Tongue (tissue), 2 donors: ENCODE measurements around the gene DDX51. TPM values are rescaled to one million over a fixed set of nuclear protein-coding genes. Genes with fewer than 3 reads are reported as not detected.
"Not testable (repeated sequence)": the region's sequence is repeated elsewhere in the genome, so short reads cannot be mapped to it uniquely, and the experiment has no call there.

Experiments used
- DNase-seq: peaks from one replicate; pipeline ENCODE4 v3.0.0-alpha.2; 2015
- total RNA-seq: library from RNA; depleted of rRNA; stranded (reverse); fragments of >200 nt; gene quantifications from one replicate; pipeline ENCODE4 v1.2.3, GENCODE V29; 2014

The DDX51 gene
- total RNA-seq, 1 donor from 2014 or later = 6.9 TPM

GRCh38 chr12:132153501-132154340 lies 9.6 kb upstream of the DDX51 start:
- peak; percentile 89 for DNase-seq

GRCh38 chr12:132152953-132153352 lies 8.8 kb upstream of the DDX51 start:
- no peak for DNase-seq

- DNase-seq = no peak
Observed at GRCh38 chr12:132152411-132152821, 8.3 kb upstream of the DDX51 start.

- no peak for DNase-seq
Observed at GRCh38 chr12:132151766-132152410, 7.8 kb upstream of the DDX51 start.

GRCh38 chr12:132151145-132151765 lies 7.1 kb upstream of the DDX51 start:
- no peak for DNase-seq

GRCh38 chr12:132150780-132151144 lies 6.6 kb upstream of the DDX51 start:
- DNase-seq = no peak

- DNase-seq = not testable (repeated sequence)
Observed at GRCh38 chr12:132149526-132149925, 5.4 kb upstream of the DDX51 start.

- DNase-seq = no peak
Observed at GRCh38 chr12:132148368-132149045, 4.4 kb upstream of the DDX51 start.

GRCh38 chr12:132147423-132148367 lies 3.6 kb upstream of the DDX51 start:
- no peak for DNase-seq

- no peak for DNase-seq
Observed at GRCh38 chr12:132146772-132147422, 2.8 kb upstream of the DDX51 start.

GRCh38 chr12:132146098-132146497 lies 2.0 kb upstream of the DDX51 start:
- DNase-seq = no peak

- DNase-seq = no peak
Observed at GRCh38 chr12:132145334-132145733, 1.2 kb upstream of the DDX51 start.

GRCh38 chr12:132144810-132145168 lies 670 bp upstream of the DDX51 start:
- no peak for DNase-seq

- DNase-seq = no peak
Observed at GRCh38 chr12:132143336-132144071, 615 bp downstream of the DDX51 start.

- DNase-seq = no peak
Observed at GRCh38 chr12:132142679-132143335, 1.3 kb downstream of the DDX51 start.

GRCh38 chr12:132141976-132142678 lies 2.0 kb downstream of the DDX51 start:
- DNase-seq = no peak

GRCh38 chr12:132140918-132141841 lies 2.9 kb downstream of the DDX51 start:
- no peak for DNase-seq

- DNase-seq = no peak
Observed at GRCh38 chr12:132140501-132140900, 3.6 kb downstream of the DDX51 start.
